DND-41 (cell line): Measurements from ENCODE around the gene SLAMF1.
"Not testable (repeated sequence)": the region's sequence is repeated elsewhere in the genome, so short reads cannot be mapped to it uniquely, and the experiment has no call there.

ENCODE experiments used
- EZH2 ChIP-seq: IDR thresholded peaks from 3 replicates; pipeline ENCODE4 v1.6.1; 2012; ENCODE audit warnings: borderline replicate concordance, low read depth, mild to moderate bottlenecking, moderate library complexity, low read length, inconsistent platforms; ENCODE audit not compliant: severe bottlenecking
- TF ChIP-seq, protein P1 (sequence below): IDR thresholded peaks from 2 replicates; pipeline ENCODE4 v1.5.1; 2012; ENCODE audit warnings: borderline replicate concordance, low read length, moderate library complexity, mild to moderate bottlenecking; ENCODE audit not compliant: poor library complexity, severe bottlenecking; ENCODE audit errors: extremely low read depth

DNA sequence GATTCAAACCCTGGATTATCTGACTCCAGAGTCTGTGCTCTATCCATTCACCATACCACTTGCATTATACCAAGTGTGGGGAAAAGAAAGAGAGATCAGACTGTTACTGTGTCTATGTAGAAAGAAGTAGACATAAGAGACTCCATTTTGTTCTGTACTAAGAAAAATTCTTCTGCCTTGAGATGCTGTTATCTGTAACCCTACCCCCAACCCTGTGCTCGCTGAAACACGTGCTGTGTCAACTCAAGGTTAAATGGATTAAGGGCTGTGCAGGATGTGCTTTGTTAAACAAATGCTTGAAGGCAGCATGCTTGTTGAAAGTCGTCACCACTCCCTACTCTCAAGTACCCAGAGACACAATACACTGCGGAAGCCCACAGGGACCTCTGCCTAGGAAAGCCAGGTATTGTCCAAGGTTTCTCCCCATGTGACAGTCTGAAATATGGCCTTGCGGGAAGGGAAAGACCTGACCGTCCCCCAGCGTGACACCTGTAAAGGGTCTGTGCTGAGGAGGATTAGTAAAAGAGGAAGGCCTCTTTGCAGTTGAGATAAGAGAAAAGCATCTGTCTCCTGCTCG is 5.3 kb upstream of the SLAMF1 start:
- TF ChIP-seq EZH2, result not testable (repeated sequence)
- TF ChIP-seq, protein P1, sequence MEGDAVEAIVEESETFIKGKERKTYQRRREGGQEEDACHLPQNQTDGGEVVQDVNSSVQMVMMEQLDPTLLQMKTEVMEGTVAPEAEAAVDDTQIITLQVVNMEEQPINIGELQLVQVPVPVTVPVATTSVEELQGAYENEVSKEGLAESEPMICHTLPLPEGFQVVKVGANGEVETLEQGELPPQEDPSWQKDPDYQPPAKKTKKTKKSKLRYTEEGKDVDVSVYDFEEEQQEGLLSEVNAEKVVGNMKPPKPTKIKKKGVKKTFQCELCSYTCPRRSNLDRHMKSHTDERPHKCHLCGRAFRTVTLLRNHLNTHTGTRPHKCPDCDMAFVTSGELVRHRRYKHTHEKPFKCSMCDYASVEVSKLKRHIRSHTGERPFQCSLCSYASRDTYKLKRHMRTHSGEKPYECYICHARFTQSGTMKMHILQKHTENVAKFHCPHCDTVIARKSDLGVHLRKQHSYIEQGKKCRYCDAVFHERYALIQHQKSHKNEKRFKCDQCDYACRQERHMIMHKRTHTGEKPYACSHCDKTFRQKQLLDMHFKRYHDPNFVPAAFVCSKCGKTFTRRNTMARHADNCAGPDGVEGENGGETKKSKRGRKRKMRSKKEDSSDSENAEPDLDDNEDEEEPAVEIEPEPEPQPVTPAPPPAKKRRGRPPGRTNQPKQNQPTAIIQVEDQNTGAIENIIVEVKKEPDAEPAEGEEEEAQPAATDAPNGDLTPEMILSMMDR, result not testable (repeated sequence)
